ENCODE results near the gene ACOX2.

GRCh38 chr3:58580826-58581327 lies 43.9 kb upstream of the ACOX2 start:
- no peak for TF ChIP-seq RAD51 (IDR thresholded peaks at IDR 0.05; ENCODE audit: borderline replicate concordance)
- no peak for TF ChIP-seq POLR2AphosphoS5 (IDR thresholded peaks at IDR 0.05; ENCODE audit: low read depth, low read length)
